WTC11 (cell line): ENCODE results near the gene TFDP1. TPM values are rescaled to one million over a fixed set of nuclear protein-coding genes. Genes with fewer than 3 reads are reported as not detected.

Experiments used
- ATAC-seq: fragments of 200-7000 bp; cut with Tn5 transposase; 2 replicates; pipeline ENCODE4 v1.10.0; 2021; ENCODE audit warnings: mild to moderate bottlenecking, moderate library complexity
- CTCF ChIA-PET: fragments of 300-600 bp; sonication (Branson Sonifier 250); formaldehyde crosslinking; loops from one replicate; lab custom pipeline; 2021; ENCODE audit warnings: antibody characterized with exemption; lab: Charles Lee
- POLR2A ChIA-PET: fragments of 350-600 bp; sonication (Branson Sonifier 250); formaldehyde crosslinking; loops from one replicate; lab custom pipeline; 2021; ENCODE audit warnings: antibody characterized with exemption; lab: Charles Lee
- DNase-seq: peaks from one replicate; pipeline ENCODE4 v3.0.0; 2021; ENCODE audit warnings: low spot score
- H3K27ac Mint-ChIP-seq: 2 replicates; pipeline ENCODE4 v1.8.0; 2021; ENCODE audit warnings: mixed read lengths
- H3K27me3 Mint-ChIP-seq: 2 replicates; pipeline ENCODE4 v1.8.0; 2021; ENCODE audit warnings: low read depth, mild to moderate bottlenecking, moderate library complexity, mixed read lengths
- H3K36me3 Mint-ChIP-seq: 2 replicates; pipeline ENCODE4 v1.8.0; 2021; ENCODE audit warnings: mixed read lengths
- H3K4me1 Mint-ChIP-seq: 2 replicates; pipeline ENCODE4 v1.8.0; 2022; ENCODE audit warnings: mixed read lengths
- H3K4me3 Mint-ChIP-seq: 2 replicates; pipeline ENCODE4 v1.8.0; 2021; ENCODE audit warnings: mild to moderate bottlenecking, moderate library complexity, mixed read lengths
- H3K9me3 Mint-ChIP-seq: 2 replicates; pipeline ENCODE4 v1.8.0; 2021; ENCODE audit warnings: mixed read lengths
- ATF2 ChIP-seq: sonication (generic); formaldehyde crosslinking; IDR thresholded peaks from 2 replicates; pipeline ENCODE4 v1.8.1; 2022; ENCODE audit warnings: low read depth, missing genetic modification reagents, borderline replicate concordance
- E2F5 ChIP-seq: sonication (generic); formaldehyde crosslinking; IDR thresholded peaks from 2 replicates; pipeline ENCODE4 v1.8.1; 2022; ENCODE audit warnings: mild to moderate bottlenecking, moderate library complexity, missing genetic modification reagents
- FOXP4 ChIP-seq: sonication (generic); formaldehyde crosslinking; IDR thresholded peaks from 2 replicates; pipeline ENCODE4 v1.8.0; 2022; ENCODE audit warnings: mild to moderate bottlenecking, missing genetic modification reagents
- GRHL2 ChIP-seq: fragments of 250-450 bp; sonication (Bioruptor Pico); IDR thresholded peaks from 2 replicates; pipeline ENCODE4 v1.8.0; 2022; ENCODE audit warnings: mild to moderate bottlenecking, moderate library complexity; ENCODE audit not compliant: insufficient replicate concordance, severe bottlenecking
- HMGXB4 ChIP-seq: sonication (generic); formaldehyde crosslinking; IDR thresholded peaks from 2 replicates; pipeline ENCODE4 v1.8.1; 2023; ENCODE audit warnings: mild to moderate bottlenecking, moderate library complexity, missing genetic modification reagents
- MYBL2 ChIP-seq: sonication (generic); formaldehyde crosslinking; IDR thresholded peaks from 2 replicates; pipeline ENCODE4 v1.8.1; 2023; ENCODE audit warnings: mild to moderate bottlenecking, moderate library complexity, missing genetic modification reagents
- PRRX2 ChIP-seq: fragments of 250-450 bp; sonication (Bioruptor Pico); IDR thresholded peaks from 2 replicates; pipeline ENCODE4 v1.8.0; 2021; ENCODE audit warnings: mild to moderate bottlenecking
- TEAD4 ChIP-seq: sonication (generic); formaldehyde crosslinking; IDR thresholded peaks from 2 replicates; pipeline ENCODE4 v1.8.0; 2022; ENCODE audit warnings: mild to moderate bottlenecking, missing genetic modification reagents
- ZNF263 ChIP-seq: sonication (generic); formaldehyde crosslinking; IDR thresholded peaks from 2 replicates; pipeline ENCODE4 v1.8.1; 2022; ENCODE audit warnings: low read depth, mild to moderate bottlenecking, moderate library complexity, missing genetic modification reagents
- total RNA-seq: library from RNA; stranded (reverse); gene quantifications from 3 replicates; pipeline ENCODE4 v1.2.3, GENCODE V29; 2021
- TF ChIP-seq, protein P1 (sequence below): fragments of 250-450 bp; sonication (Bioruptor Pico); IDR thresholded peaks from 2 replicates; pipeline ENCODE4 v1.9.0; 2021; ENCODE audit warnings: mild to moderate bottlenecking
- TF ChIP-seq, protein P2 (sequence below): fragments of 250-450 bp; sonication (Bioruptor Pico); IDR thresholded peaks from 2 replicates; pipeline ENCODE4 v1.8.0; 2021; ENCODE audit warnings: mild to moderate bottlenecking
- TF ChIP-seq, protein P3 (sequence below): sonication (generic); formaldehyde crosslinking; IDR thresholded peaks from 2 replicates; pipeline ENCODE4 v1.8.1; 2023; ENCODE audit warnings: mild to moderate bottlenecking, missing genetic modification reagents
- TF ChIP-seq, protein P4 (sequence below): sonication (generic); formaldehyde crosslinking; IDR thresholded peaks from 2 replicates; pipeline ENCODE4 v1.8.1; 2022; ENCODE audit warnings: mild to moderate bottlenecking, missing genetic modification reagents, moderate library complexity, borderline replicate concordance

TFDP1 gene
- total RNA-seq, 1 experiment from 2014 or later, result 61.2 TPM

- ChIA-PET CTCF (no interaction called here), POLR2A (no interaction called here)
- DNase-seq, result peak; percentile 7
- no peak for TF ChIP-seq PRRX2 (CRISPR knock-in tag)
- TF ChIP-seq MYBL2 (CRISPR knock-in tag), result no peak
- ATAC-seq, result no peak; the same call in 1 of the 2 replicates
- no peaks in the 10 kb centered on the region for H3K4me1 Mint-ChIP-seq
- H3K27me3 Mint-ChIP-seq, result no peaks in the 10 kb centered on the region; the same call in 1 of the 2 replicates
- H3K27ac Mint-ChIP-seq, result no peak within 1 kb of the TSS
- peaks cover 20% of the 10 kb centered on the region for H3K9me3 Mint-ChIP-seq
- no peak within 1 kb of the TSS for H3K4me3 Mint-ChIP-seq
- H3K36me3 Mint-ChIP-seq, result no peaks in the 10 kb centered on the region
Observed at GRCh38 chr13:113657851-113658741, 73.5 kb downstream of the TFDP1 start, which contains the start of gene ATP4B. Gene ATP4B (minus strand): TSS chr13:113658198. CDS start chr13:113658144, 54 bp downstream.

DNA sequence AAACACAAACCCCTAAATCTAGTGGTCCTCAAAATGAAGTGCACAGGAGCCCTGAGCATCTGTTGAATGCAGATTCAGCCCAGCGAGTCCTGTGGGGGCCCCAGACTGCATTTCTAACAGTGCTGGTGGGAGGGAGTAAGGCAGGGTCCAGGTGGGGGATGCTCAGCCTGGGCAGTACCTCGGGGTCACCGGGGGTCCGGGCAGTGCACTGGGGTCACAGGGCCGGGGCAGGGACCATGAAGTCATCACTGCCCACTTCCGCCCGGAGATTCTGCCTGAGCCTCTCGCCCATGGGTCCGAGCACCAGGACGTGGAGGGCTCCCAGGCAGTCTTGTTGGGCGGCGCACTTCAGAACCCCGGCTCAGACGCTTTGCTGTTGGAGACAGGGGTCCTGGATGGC is 74.3 kb downstream of the TFDP1 start:
- no peak for ATAC-seq
- no peaks in the 10 kb centered on the region for H3K4me1 Mint-ChIP-seq
- TF ChIP-seq ZNF263, result no peak
- TF ChIP-seq, all 79 proteins: peak for 0
- ChIA-PET POLR2A (no interaction called here), CTCF (no interaction called here)
- no peak for DNase-seq
- no peak overlapping the region for H3K27ac Mint-ChIP-seq
- H3K9me3 Mint-ChIP-seq, result peaks cover 20% of the 10 kb centered on the region
- no peaks in the 10 kb centered on the region; the same call in 1 of the 2 replicates for H3K27me3 Mint-ChIP-seq
- no peaks in the 10 kb centered on the region for H3K36me3 Mint-ChIP-seq
- no peak overlapping the region for H3K4me3 Mint-ChIP-seq

DNA sequence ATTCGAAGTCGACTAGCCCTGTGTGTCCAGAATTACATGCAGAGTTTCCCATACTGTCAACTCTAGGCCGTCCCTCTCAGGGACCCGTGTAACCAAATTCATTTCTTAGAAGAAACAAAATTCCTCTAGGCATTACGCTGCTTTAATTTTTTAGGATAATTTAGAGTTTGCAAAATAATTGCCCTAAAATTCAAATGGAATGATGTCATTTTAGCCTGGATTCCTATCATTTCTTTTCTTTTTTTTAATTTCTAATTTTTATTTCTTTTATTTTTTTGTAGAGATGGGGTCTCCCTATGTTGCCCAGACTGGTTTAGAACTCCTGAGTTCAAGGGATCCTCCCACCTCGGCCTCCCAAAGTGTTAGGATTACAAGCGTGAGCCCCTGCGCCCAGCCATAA is 74.8 kb downstream of the TFDP1 start:
- ATAC-seq, result no peak
- CTCF ChIA-PET, result no interaction called here
- H3K9me3 Mint-ChIP-seq, result peaks cover 20% of the 10 kb centered on the region

GRCh38 chr13:113660066-113660465 is 75.5 kb downstream of the TFDP1 start:
- Mint-ChIP-seq H3K27me3 (no peaks in the 10 kb centered on the region; the same call in 1 of the 2 replicates), H3K4me3 (no peak overlapping the region), H3K36me3 (no peaks in the 10 kb centered on the region), H3K27ac (no peak overlapping the region), H3K4me1 (no peaks in the 10 kb centered on the region), H3K9me3 (peaks cover 20% of the 10 kb centered on the region)
- POLR2A ChIA-PET, result no interaction called here
- DNase-seq (no peak), ATAC-seq (no peak)
- CTCF ChIA-PET, result no interaction called here
- no peak for TF ChIP-seq E2F5 (CRISPR knock-in tag)
- TF ChIP-seq ATF2 (CRISPR knock-in tag), result no peak
- no peak for TF ChIP-seq MYBL2 (CRISPR knock-in tag)
- TF ChIP-seq GRHL2 (CRISPR knock-in tag), result no peak
- no peak for TF ChIP-seq FOXP4
- TF ChIP-seq TEAD4 (CRISPR knock-in tag), result no peak
- TF ChIP-seq, protein P1, sequence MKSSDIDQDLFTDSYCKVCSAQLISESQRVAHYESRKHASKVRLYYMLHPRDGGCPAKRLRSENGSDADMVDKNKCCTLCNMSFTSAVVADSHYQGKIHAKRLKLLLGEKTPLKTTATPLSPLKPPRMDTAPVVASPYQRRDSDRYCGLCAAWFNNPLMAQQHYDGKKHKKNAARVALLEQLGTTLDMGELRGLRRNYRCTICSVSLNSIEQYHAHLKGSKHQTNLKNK, result no peak
- TF ChIP-seq, protein P2, sequence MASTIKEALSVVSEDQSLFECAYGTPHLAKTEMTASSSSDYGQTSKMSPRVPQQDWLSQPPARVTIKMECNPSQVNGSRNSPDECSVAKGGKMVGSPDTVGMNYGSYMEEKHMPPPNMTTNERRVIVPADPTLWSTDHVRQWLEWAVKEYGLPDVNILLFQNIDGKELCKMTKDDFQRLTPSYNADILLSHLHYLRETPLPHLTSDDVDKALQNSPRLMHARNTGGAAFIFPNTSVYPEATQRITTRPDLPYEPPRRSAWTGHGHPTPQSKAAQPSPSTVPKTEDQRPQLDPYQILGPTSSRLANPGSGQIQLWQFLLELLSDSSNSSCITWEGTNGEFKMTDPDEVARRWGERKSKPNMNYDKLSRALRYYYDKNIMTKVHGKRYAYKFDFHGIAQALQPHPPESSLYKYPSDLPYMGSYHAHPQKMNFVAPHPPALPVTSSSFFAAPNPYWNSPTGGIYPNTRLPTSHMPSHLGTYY (CRISPR knock-in tag), result no peak

More for the DNA sequence above, 74.8 kb downstream of the TFDP1 start:
- TF ChIP-seq, protein P3, sequence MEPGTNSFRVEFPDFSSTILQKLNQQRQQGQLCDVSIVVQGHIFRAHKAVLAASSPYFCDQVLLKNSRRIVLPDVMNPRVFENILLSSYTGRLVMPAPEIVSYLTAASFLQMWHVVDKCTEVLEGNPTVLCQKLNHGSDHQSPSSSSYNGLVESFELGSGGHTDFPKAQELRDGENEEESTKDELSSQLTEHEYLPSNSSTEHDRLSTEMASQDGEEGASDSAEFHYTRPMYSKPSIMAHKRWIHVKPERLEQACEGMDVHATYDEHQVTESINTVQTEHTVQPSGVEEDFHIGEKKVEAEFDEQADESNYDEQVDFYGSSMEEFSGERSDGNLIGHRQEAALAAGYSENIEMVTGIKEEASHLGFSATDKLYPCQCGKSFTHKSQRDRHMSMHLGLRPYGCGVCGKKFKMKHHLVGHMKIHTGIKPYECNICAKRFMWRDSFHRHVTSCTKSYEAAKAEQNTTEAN (CRISPR knock-in tag), result no peak
- no peak for TF ChIP-seq HMGXB4 (CRISPR knock-in tag)
- TF ChIP-seq, protein P4, sequence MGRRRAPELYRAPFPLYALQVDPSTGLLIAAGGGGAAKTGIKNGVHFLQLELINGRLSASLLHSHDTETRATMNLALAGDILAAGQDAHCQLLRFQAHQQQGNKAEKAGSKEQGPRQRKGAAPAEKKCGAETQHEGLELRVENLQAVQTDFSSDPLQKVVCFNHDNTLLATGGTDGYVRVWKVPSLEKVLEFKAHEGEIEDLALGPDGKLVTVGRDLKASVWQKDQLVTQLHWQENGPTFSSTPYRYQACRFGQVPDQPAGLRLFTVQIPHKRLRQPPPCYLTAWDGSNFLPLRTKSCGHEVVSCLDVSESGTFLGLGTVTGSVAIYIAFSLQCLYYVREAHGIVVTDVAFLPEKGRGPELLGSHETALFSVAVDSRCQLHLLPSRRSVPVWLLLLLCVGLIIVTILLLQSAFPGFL (CRISPR knock-in tag), result no peak
- Mint-ChIP-seq H3K4me1 (no peaks in the 10 kb centered on the region), H3K4me3 (no peak overlapping the region), H3K27me3 (no peaks in the 10 kb centered on the region; the same call in 1 of the 2 replicates), H3K36me3 (no peaks in the 10 kb centered on the region), H3K27ac (no peak overlapping the region)
- POLR2A ChIA-PET, result no interaction called here
- DNase-seq, result no peak
